Stomach smooth muscle (tissue), 2 donors: ENCODE measurements around the gene ACHE.
"Not testable (repeated sequence)": the region's sequence is repeated elsewhere in the genome, so short reads cannot be mapped to it uniquely, and the experiment has no call there.

Experiments
- H3K27ac ChIP-seq: one replicate; pipeline ENCODE4 v1.7.0; 2013; ENCODE audit warnings: mild to moderate bottlenecking, low read length, inconsistent platforms
- H3K27me3 ChIP-seq, 2 donors: one replicate each; pipeline ENCODE4 v1.7.0; 2013; ENCODE audit warnings: low read length in 2 of 2; ENCODE audit not compliant: insufficient read depth in 2 of 2, control insufficient read depth in 1 of 2
- H3K36me3 ChIP-seq, 2 donors: one replicate each; pipeline ENCODE4 v1.7.0; 2013; ENCODE audit warnings: low read length in 2 of 2; ENCODE audit not compliant: control insufficient read depth in 2 of 2, insufficient read depth in 2 of 2
- H3K4me1 ChIP-seq: one replicate; pipeline ENCODE4 v1.7.0; 2013; ENCODE audit warnings: low read length; ENCODE audit not compliant: control insufficient read depth, insufficient read depth
- H3K4me3 ChIP-seq, 2 donors: one replicate each; pipeline ENCODE4 v1.7.0; 2013; ENCODE audit warnings: low read length in 2 of 2
- H3K9ac ChIP-seq, 2 donors: one replicate each; pipeline ENCODE4 v1.7.0; 2013; ENCODE audit warnings: low read length in 2 of 2, mild to moderate bottlenecking in 1 of 2
- H3K9me3 ChIP-seq, 2 donors: one replicate each; pipeline ENCODE4 v1.7.0; 2013; ENCODE audit warnings: low read length in 2 of 2; ENCODE audit not compliant: control insufficient read depth in 2 of 2
- donor health status: healthy.
- donor health status: Pancreatic carcinoma.

ACHE gene

GRCh38 chr7:100919335-100919734 is 23.6 kb upstream of the ACHE start:
- H3K9ac ChIP-seq, H3K27me3 ChIP-seq, H3K9me3 ChIP-seq, H3K27ac ChIP-seq, H3K4me1 ChIP-seq, H3K36me3 ChIP-seq, H3K4me3 ChIP-seq: not testable (repeated sequence)

- peaks cover 0 to 3% of the 10 kb centered on the region in 2 donors for H3K27me3 ChIP-seq
- no peaks in the 10 kb centered on the region for H3K9me3 ChIP-seq
- no peaks in the 10 kb centered on the region for H3K36me3 ChIP-seq
- no peak overlapping the region for H3K27ac ChIP-seq
- no peak overlapping the region for H3K9ac ChIP-seq
- H3K4me3 ChIP-seq: no peak overlapping the region
- H3K4me1 ChIP-seq: no peaks in the 10 kb centered on the region
These were observed 19.3 kb upstream of the ACHE start for GRCh38 chr7:100914879-100915447.

GRCh38 chr7:100914208-100914878 is 18.7 kb upstream of the ACHE start:
- no peak overlapping the region for H3K9ac ChIP-seq
- H3K4me3 ChIP-seq: no peak overlapping the region
- H3K4me1 ChIP-seq: no peaks in the 10 kb centered on the region
- H3K36me3 ChIP-seq: no peaks in the 10 kb centered on the region
- no peaks in the 10 kb centered on the region for H3K9me3 ChIP-seq
- H3K27me3 ChIP-seq: peaks cover 0 to 3% of the 10 kb centered on the region in 2 donors
- H3K27ac ChIP-seq: no peak overlapping the region

- no peaks in the 10 kb centered on the region for H3K36me3 ChIP-seq
- no peaks in the 10 kb centered on the region for H3K9me3 ChIP-seq
- no peak overlapping the region for H3K27ac ChIP-seq
- no peak overlapping the region for H3K4me3 ChIP-seq
- peaks cover 0 to 5% of the 10 kb centered on the region in 2 donors for H3K27me3 ChIP-seq
- H3K4me1 ChIP-seq: no peaks in the 10 kb centered on the region
- H3K9ac ChIP-seq: no peak overlapping the region
These were observed 15.8 kb upstream of the ACHE start for GRCh38 chr7:100911484-100911883.

- H3K27ac ChIP-seq, H3K4me1 ChIP-seq, H3K9me3 ChIP-seq, H3K27me3 ChIP-seq, H3K36me3 ChIP-seq, H3K4me3 ChIP-seq, H3K9ac ChIP-seq: not testable (repeated sequence)
These were observed 14.8 kb upstream of the ACHE start for GRCh38 chr7:100910443-100910842.

GRCh38 chr7:100908512-100908911 is 12.8 kb upstream of the ACHE start:
- no peaks in the 10 kb centered on the region for H3K4me1 ChIP-seq
- H3K36me3 ChIP-seq: no peaks in the 10 kb centered on the region
- H3K9ac ChIP-seq: no peak overlapping the region

GRCh38 chr7:100902638-100903037 is 7.0 kb upstream of the ACHE start:
- Histone ChIP-seq H3K27ac (no peak overlapping the region), H3K4me3 (no peak overlapping the region), H3K9ac (no peak overlapping the region), H3K4me1 (no peaks in the 10 kb centered on the region), H3K9me3 (no peaks in the 10 kb centered on the region), H3K27me3 (peaks cover 9 to 19% of the 10 kb centered on the region in 2 donors), H3K36me3 (no peaks in the 10 kb centered on the region)

More at GRCh38 chr7:100908512-100908911, 12.8 kb upstream of the ACHE start:
- H3K27ac ChIP-seq: no peak overlapping the region
- H3K9me3 ChIP-seq: no peaks in the 10 kb centered on the region
- peaks cover 0 to 5% of the 10 kb centered on the region in 2 donors for H3K27me3 ChIP-seq
- no peak overlapping the region for H3K4me3 ChIP-seq

GRCh38 chr7:100901921-100902332 is 6.2 kb upstream of the ACHE start:
- Histone ChIP-seq H3K9ac (no peak overlapping the region), H3K4me1 (peaks cover 3% of the 10 kb centered on the region), H3K27me3 (peaks cover 14 to 26% of the 10 kb centered on the region in 2 donors), H3K4me3 (no peak overlapping the region), H3K27ac (no peak overlapping the region), H3K9me3 (no peaks in the 10 kb centered on the region), H3K36me3 (no peaks in the 10 kb centered on the region)

GRCh38 chr7:100900978-100901377 is 5.3 kb upstream of the ACHE start:
- Histone ChIP-seq H3K9me3 (no peaks in the 10 kb centered on the region), H3K9ac (no peak overlapping the region), H3K27me3 (peaks cover 20 to 34% of the 10 kb centered on the region in 2 donors), H3K27ac (no peak overlapping the region), H3K4me3 (no peak overlapping the region), H3K36me3 (no peaks in the 10 kb centered on the region), H3K4me1 (peaks cover 11% of the 10 kb centered on the region)

- no peak overlapping the region for H3K27ac ChIP-seq
- H3K4me1 ChIP-seq: peaks cover 24% of the 10 kb centered on the region
- no peaks in the 10 kb centered on the region for H3K36me3 ChIP-seq
- H3K4me3 ChIP-seq: no peak overlapping the region
- no peaks in the 10 kb centered on the region for H3K9me3 ChIP-seq
- no peak overlapping the region for H3K9ac ChIP-seq
- peaks cover 21 to 44% of the 10 kb centered on the region in 2 donors for H3K27me3 ChIP-seq
These were observed 3.7 kb upstream of the ACHE start for GRCh38 chr7:100899432-100899831.

- Histone ChIP-seq H3K27ac (no peak overlapping the region), H3K9ac (no peak overlapping the region), H3K4me3 (no peak overlapping the region), H3K36me3 (no peaks in the 10 kb centered on the region), H3K4me1 (peaks cover 25% of the 10 kb centered on the region), H3K27me3 (peaks cover 21 to 44% of the 10 kb centered on the region in 2 donors), H3K9me3 (no peaks in the 10 kb centered on the region)
These were observed 2.2 kb upstream of the ACHE start for GRCh38 chr7:100897772-100898454.
